ENCODE data around the gene RNF217.
"Not testable (repeated sequence)": the region's sequence is repeated elsewhere in the genome, so short reads cannot be mapped to it uniquely, and the experiment has no call there.

Gene RNF217

DNA sequence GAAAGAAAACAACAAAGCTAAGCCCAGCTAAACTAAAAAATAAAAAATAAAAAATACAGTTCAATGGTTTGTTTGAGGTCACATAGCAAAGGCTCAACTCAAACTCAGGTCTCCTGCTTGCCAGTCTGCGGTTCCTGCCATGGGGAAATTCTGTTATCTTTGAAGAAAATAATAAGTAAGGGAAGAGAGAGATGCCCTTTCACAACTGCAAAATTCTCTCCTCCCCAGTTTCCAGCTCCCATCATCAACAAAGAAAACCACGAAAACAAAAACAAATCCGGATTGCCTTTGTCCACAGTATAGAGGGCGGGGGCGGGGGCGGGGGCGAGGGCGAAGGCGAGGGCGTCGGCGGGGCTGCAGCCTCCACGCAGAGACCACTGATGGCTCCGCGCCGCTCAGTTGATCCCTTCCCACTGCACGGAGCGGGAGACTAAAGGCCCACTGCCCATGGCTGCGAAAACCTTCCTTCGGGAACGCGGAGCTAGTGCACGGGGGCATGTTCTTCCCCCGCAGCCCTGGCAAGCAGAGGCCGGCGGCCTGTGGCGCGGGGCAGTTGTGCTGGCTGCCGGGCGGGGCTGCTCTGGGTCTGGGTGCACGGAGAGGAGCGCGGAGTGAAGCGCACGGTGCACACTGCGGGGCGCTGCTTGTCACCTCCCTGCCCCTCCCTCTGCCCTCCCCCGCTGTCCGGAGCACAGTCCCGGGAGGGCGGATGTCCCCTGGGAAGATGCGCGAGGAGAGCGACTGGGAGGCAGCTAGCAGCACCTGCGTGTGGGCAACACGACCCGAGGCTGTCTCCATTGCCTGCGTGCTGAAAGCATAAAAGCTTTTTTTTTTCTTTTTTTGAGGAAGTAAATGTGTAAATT lies 137.2 kb downstream of the RNF217 start:
- no peak for DNase-seq (ENCODE audit: low read depth)

DNA sequence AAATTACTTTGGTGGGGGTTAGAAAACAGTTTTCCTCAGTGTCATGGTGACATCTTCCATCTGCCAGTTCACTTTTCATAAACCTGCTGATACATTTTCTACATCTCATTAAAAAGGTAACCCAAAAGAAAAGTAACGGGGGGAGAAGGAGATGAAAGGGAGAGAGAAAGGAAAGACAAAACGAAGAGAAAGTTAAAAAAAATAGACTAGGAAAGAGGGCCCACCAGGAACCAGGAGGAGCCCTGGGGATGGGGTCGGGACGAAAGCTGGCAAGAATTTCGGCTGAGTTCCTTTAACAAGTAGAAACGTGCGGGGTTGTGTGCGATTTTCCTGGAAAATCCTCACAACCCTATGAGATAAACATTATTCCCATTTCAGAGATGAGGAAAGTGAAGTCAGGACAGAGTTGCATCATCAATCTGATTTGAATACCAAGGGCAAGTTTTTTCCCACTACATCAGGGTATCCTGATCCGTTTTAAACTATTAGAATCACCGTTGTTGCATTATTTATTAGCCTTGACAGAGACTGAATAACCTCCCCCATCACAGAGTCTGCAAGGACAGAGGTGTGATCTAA lies 137.9 kb downstream of the RNF217 start:
- DNase-seq (ENCODE audit: low read depth) = no peak

DNA sequence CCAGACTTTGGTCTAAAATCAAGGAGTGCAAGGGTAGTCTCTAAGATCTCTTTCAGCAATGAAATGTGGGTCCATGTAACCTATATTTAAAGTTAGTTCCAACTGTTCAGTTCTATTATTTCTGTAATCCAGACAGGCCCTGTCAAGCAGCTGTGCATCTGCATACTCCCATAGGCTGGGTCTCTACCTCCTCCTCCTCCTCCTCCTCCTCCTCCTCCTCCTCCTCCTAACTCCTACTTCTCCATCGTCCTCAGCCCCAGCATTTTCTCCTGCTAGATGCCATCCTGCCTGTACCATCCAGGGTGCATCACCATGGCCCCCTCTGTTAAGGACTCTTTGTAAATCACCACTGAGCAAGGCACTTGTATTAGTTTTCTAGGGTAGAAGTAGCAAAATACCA lies 138.9 kb downstream of the RNF217 start:
- no peak for DNase-seq (ENCODE audit: low read depth)

DNA sequence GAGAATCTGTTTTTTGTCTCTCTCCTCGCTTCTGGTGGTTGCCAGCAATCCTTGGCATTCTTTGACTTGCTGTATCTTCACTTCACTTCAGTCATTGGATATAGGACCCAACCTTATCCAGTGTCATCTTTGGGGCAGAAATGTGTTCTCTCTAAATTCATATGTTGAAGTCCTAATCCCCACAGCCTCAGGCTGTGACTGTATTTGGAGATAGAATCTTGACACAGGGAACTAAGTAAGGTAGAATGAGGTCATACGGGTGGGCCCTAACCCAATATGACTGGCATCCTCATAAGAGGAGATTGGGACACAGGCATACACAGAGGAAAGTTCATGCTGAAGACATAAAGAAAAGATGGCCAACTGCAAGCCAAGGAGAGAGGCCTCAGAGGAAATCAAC lies 139.4 kb downstream of the RNF217 start:
- DNase-seq (ENCODE audit: low read depth) = no peak

DNA sequence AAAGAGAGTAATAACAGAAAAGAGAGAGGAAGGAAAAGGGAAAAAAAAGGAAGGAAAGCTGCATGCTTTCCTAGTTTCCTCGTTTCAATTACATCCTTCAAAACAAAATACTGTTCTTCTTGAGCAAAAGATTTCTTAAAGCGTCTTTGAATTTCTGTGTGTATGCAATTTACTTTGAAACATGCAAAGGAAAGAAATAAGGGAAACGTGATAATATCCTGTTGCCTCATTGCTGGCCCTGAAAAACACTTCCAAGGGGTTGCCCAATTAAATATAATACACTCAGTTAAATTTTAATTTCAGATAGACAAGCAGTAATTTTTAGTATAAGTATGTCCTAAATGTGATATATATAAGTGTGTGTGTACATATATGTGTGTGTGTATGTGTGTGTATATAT lies 140.2 kb downstream of the RNF217 start:
- no peak for DNase-seq (ENCODE audit: low read depth)

DNA sequence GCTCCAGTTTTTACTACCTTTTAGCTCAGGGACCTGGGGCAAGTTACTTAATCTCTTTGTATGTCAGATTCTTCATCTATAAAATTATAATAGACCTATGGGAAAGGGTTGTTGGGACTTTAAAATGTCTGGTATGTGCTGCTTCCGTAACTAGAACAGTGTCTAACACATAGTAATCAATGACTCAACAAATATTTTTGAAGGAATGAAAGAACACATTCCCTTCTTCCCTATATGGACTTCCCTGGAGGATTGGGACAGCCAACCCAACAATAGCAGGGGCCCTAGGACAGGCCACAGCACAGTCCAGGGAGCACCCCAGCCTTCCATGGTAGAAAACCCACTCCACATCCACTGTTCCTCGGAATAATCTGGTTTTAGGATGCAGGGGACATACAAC lies 140.7 kb downstream of the RNF217 start:
- DNase-seq (ENCODE audit: low read depth) = peak; percentile 78

DNA sequence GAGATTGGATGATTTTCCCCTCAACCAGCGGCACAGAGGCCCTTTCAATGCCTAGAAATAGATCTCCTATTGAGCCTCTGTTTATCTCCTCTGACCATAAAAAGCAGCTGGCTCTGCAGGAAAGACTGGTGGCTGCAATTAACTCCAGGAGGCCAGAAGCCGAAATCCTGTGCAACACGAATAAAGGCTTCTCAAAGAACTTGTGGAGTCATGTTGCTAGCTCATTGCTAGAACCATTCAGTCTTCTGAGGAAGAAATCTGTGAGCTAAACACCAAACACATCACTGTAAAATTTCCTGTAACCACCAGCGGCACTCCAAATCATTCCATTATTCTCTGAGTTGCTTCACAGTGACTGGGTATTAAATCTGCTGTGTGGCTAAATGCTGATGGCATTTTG lies 142.2 kb downstream of the RNF217 start:
- no peak for DNase-seq (ENCODE audit: low read depth)

DNA sequence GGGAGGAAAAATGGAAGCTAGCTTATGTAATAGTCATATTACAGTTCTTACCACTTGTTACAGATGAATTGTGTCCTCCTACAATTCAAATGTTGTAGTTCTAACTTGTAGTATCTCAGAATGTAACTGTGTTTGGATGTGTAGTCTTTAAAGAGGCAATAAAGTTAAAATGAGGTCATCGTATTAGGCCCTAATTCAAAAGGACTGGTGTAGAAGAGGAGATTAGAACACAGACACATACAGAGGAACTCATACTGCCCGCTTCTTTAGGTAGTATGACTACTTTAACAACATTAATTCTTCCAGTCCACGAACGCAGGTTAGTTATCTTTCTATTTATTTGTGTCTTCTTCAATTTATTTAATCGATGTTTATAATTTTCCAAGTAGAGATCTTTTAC lies 144.8 kb downstream of the RNF217 start:
- no peak for DNase-seq (ENCODE audit: low read depth)

DNA sequence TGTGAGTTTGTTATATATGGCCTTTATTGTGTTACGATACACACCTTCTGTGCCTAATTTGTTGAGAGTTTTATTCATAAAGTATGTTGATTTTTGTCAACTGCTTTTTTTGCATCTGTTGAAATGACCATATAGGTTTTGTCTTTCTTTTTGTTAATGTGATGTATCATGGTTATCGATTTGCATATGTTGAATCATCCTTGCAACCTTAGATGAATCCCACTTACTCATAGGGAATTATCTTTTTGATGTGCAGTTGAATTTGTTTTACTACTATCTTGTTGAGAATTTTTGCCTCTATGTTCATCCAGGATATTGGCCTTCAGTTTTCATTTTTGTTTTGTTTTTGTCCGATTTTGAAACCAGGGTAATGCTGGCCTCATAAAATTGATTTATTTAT lies 145.7 kb downstream of the RNF217 start:
- no peak for DNase-seq (ENCODE audit: low read depth)

DNA sequence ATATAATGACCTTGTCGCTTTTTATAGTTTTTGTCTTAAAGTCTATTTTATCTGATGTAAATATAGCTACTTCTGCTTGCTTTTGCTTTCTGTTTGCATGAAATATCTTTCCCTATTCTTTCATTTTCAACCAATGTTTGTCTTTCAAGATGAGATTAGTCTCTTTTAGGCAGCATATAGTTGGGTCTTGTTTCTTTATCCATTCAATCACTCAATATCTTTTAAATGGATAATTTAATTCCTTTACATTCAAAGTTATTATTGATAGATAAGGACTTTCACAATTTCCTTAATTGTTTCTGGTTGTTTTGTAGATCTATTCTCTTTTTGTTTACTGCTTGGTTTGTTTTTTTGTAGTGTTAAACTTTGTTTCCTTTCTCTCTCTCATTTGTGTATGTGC lies 147.8 kb downstream of the RNF217 start:
- DNase-seq (ENCODE audit: low read depth) = no peak

DNA sequence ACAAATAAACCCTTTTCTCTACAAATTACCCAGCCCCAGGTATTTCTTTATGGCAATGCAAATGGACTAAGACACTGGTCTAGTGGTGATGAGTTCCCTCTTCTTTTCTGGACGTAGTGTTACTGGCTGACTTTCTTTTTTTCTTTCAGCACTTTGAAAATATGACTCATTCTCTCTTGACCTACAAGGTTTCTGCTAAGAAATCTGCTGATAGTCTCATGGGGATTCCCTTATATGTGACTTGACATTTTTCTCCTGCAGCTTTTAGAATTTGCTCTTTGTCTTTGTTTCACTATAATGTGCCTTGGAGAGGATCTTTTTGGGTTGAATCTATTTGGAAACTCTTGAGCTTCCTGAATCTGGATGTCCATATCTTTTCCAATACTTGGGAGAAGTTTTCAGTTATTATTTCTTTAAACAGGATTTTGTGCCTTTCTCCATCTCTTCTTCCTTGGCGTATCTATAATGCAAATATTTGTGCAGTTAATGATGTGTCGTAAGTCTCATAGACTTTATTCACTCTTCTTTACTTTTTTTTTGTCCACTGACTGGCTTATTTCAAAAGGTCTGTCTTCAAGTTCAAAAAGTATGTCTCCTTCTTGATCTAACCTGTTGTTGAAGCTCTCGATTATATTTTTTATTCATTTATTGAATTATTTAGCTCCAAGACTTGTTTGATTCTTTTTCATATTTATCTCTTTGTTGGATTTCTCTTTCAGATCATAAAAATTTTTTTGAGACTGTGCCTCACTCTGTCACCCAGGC lies 149.2 kb downstream of the RNF217 start:
- no peak for DNase-seq (ENCODE audit: low read depth)

DNA sequence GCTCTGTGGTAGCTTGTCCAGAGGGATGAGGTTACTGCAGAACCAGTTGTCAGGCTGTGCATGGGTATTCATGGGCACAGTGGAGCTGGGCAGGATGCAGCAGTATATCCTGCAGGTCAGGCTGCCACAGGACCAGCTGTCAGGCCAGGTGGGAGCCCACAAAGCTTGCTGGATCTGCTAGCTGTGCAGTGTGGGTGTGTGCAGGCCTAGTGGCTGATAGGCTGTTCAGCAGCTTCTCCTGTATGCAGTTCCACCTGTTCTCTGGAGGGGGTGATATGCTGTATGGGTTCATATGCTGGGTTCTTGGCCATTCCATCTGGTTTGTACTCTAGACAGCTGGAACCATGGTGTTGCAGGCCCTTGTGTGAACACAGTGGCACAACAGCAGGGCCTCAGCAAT lies 150.7 kb downstream of the RNF217 start:
- DNase-seq (ENCODE audit: low read depth) = no peak

DNA sequence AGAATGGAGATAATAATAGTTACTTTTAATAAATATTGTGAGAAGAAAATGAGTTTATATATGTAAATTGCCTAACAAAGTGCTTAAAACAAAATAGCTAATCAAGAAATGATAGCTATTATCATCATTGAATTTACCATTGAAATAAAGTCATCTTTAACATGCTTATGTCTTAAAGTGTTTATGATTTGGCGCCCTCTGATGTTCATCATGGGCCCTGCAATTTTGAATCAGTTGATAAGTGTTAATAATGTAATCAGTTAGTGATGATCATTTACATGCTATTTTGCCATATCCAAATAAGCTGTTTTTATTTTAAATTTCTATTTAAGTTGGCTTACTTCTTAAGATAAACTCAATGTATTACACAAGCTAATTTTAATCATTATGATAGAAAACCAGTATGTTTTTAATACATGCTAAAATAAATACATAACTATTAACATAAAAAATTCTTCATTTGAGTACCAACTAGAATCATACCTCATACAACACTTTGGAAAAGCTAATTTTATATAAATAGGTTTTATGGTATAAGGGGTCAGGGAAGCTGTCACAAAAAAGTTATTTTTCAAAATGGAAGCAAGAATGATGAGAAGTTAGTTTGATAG lies 152.1 kb downstream of the RNF217 start:
- DNase-seq (ENCODE audit: low read depth) = no peak

DNA sequence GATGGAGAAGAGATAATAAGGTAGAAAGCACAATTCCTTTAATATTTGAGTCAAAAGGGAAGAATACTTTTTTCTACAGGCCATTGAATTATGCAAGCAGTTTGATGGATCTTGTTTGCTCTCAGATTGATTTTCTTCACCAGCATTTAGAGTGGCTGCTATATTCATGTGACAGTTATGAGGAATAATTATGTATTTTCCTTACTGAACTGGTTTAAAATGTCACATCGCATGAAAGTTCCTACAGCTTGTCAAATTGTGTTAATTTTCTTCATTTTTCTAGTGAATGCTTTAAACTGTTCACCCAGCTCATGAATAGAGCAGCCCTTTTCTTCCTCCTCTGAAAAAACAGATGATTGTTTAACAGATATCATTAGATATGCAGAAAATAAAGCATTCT lies 153.9 kb downstream of the RNF217 start:
- DNase-seq (ENCODE audit: low read depth) = no peak

DNA sequence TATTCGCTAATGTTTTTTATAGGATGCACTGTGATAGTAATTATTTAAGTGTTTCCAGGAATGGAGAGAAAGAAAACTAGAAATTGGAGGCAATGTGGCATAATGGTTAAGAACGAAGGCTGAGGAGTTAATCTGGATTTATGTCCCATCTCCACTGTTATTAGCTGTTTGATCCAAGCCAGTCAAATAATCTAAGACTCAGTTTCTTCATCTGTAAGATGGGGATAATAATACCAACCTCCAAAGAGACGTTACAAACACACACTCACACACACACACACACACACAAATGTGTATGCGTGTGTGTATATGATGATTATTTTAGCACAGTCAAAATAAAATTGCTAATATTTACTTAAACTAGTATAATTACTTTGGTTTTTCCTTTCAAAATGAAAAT lies 154.5 kb downstream of the RNF217 start:
- no peak for DNase-seq (ENCODE audit: low read depth)

DNA sequence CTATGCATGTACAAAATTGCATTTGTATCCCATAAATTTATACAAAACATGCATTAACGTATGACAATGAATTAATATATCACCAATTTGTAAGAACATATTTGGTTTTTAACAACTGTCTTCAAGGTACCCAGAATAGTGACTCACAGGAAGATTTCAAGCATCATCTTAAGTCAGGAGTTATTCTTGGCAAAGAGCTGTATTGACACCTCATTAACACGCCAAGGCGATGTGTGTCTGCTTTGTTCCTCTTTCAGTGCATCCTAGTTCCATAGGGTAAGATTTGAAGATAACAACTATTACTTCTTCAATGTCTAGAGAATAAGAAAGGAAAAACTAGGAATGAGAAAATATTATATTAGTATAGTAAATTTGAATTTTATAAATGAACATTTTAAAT lies 155.6 kb downstream of the RNF217 start:
- DNase-seq (ENCODE audit: low read depth) = no peak

DNA sequence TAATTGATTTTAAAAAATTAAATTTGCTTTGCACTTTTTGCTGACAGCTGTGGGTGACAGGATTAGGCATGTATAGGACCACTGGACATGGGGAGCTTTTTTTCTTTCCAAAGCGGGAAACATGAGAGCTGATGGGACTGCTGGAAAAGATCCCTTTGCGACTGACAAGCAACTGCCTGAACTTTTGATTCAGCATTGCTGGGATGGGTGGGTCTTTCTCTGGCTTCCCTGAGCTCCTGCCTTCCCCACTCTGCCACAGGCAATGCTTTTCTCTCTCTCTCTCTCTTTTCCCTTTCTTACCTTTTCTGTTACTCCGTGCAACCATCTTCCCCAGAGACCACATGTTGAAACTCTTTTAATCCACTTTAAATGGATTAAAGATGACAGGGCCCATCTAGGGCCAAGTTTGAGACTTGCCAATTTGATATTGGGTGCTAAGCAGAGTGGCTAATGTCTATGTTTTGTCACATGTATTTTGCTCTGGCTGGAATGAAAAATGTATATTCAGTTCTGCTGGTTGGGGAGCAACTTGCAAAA lies 157.9 kb downstream of the RNF217 start:
- no peak for DNase-seq (ENCODE audit: low read depth)

DNA sequence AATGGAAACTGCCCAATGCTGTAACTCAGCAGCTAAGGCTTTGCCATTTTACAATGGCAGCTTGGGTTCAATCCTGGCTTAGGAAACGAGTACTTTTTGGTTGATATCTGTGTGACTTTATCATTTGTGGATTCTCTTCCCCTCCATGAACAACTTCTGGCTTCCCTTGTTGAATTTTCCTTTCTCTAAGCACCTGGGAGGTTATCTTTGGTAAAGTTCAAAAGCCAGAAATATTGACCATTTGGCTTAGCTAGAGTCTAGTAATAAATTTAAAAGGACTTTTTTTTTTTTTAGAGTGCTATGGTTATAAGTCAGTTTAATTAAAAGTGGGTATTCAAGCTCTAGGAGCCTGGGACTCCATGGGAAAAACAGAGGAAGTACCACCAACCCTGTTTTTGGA lies 159.7 kb downstream of the RNF217 start:
- DNase-seq (ENCODE audit: low read depth) = no peak

DNA sequence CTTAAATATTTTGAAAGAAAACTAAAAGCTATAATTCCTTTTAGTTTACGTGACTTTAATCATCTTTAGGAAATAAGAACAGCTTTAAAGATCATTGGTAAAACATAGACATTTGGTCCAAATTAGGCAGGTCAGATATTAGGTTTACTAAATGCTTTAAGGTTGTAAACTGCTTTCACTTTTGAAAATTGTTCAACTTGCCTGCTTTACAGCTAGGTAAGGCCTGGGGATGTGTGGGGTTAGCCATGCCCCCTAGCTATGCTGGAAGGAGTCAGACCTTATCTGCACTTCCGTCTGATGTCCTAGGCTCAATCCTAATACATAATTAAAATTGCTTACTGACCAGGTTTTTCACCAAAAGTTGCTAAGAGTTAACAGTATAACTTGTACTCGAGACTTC lies 160.8 kb downstream of the RNF217 start:
- no peak for DNase-seq (ENCODE audit: low read depth)

DNA sequence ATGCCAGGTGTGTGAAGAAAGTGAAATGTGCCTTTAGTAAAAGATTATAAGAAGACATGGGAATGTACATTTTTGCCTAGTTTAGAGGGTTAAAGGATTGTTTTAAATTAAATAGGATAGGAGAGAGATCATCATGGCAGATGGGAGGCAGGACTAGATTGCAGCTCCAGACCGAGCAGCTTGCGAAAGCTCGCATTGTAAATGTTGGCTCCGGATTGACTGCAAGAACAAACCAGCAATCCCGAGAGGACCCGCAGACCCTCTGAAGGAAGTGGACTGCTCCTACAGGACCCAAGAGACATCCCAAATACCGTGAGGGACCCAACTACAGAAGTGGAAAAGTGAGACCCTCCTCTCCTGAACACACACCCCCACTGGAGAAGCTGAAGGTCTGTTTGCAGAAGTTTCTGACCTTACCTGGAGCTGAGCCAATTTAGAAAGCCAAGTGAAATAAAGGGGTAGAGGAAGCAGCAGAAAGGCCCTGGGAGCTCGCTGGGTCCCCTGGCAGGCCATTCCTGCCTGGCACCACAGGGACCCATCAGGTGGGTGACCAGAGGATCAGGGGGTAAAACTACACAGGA lies 161.3 kb downstream of the RNF217 start:
- DNase-seq (ENCODE audit: low read depth) = no peak

DNA sequence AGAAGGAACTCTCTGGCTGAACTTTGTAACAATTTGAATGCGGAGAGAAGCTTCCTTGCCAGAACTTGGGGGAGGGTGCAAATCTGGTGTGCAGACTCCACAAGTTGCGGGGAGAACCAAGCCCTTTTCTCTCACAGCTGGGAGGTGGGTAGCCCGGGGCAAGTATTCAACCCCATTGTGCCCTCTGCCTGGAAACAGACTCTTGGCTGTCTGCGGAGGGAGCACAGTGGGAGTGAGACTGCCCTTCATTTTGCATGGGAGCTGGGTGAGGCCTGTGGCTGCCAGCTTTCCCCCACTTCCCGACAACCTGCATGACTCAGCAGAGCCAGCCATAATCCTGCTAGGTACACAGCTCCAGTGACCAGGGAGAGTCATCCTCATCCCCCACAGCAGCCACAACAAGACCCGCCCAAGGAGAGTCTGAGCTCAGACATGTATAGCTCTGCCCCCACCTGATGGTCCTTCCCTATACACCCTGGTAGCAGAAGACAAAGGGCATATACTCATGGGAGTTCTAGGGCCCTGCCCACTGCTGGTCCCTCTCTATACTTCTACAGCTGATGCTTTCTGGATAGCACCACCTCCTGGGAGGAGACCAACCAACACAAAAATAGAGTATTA lies 161.9 kb downstream of the RNF217 start:
- DNase-seq (ENCODE audit: low read depth) = no peak

DNA sequence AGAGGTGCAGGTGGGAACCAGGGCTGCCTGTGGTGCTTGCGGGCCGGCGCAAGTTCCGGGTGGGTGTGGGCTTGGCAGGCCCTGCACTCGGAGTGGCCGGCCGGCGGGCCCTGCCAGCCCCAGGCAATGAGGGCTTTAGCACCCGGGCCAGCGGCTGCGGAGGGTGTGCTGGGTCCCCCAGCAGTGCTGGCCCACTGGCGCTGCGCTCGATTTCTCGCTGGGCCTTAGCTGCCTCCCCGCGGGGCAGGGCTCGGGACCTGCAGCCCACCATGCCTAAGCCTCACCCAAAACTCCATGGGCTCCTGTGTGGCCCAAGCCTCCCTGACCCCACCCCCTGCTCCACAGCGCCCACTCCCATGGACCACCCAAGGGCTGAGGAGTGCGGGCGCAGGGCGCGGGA lies 163.6 kb downstream of the RNF217 start:
- DNase-seq (ENCODE audit: low read depth) = not testable (repeated sequence)

Data from HS-5 (cell line).